PFSK-1 (cell line): ENCODE measurements around the gene RPL12.

Experiments used
- FOXP2 ChIP-seq: optimal IDR thresholded peaks from 2 replicates; pipeline ENCODE3; 2011; ENCODE audit warnings: borderline replicate concordance, control low read depth, inconsistent platforms; ENCODE audit not compliant: insufficient read depth; ENCODE audit errors: extremely low read length, extremely low read depth
- POLR2AphosphoS5 ChIP-seq: IDR thresholded peaks from 2 replicates; pipeline ENCODE4 v1.6.1; 2012; ENCODE audit warnings: low read depth, mild to moderate bottlenecking, control low read depth, low read length, moderate library complexity
- REST ChIP-seq, 2 experiments: IDR thresholded peaks; 2 replicates each; pipeline versions ENCODE4 v1.6.1 to v1.8.0; 2011 to 2012; ENCODE audit warnings: low read depth in 2 of 2, low read length in 2 of 2, control low read depth in 1 of 2, inconsistent platforms in 1 of 2, mild to moderate bottlenecking in 1 of 2, moderate library complexity in 1 of 2; ENCODE audit not compliant: insufficient read depth in 1 of 2
- SIN3A ChIP-seq: IDR thresholded peaks from 2 replicates; pipeline ENCODE4 v1.6.1; 2012; ENCODE audit warnings: mild to moderate bottlenecking, low read length, moderate library complexity, borderline replicate concordance; ENCODE audit not compliant: insufficient read depth
- TAF1 ChIP-seq: IDR thresholded peaks from 2 replicates; pipeline ENCODE4 v1.6.1; 2012; ENCODE audit warnings: low read length, control low read depth, borderline replicate concordance; ENCODE audit not compliant: insufficient read depth

Gene RPL12

GRCh38 chr9:127497656-127498290 is 46.6 kb upstream of the RPL12 start:
- TF ChIP-seq SIN3A: no peak
- no peak for TF ChIP-seq TAF1
- no peak for TF ChIP-seq REST (IDR thresholded peaks at IDR 0.05; ENCODE audit: insufficient read depth in 1 of 2, low read depth in 2 of 2, low read length in 2 of 2)

GRCh38 chr9:127496974-127497373 is 45.8 kb upstream of the RPL12 start:
- no peak for TF ChIP-seq TAF1
- TF ChIP-seq SIN3A: no peak
- TF ChIP-seq FOXP2: no peak
- TF ChIP-seq POLR2AphosphoS5: no peak
- no peak for TF ChIP-seq REST (IDR thresholded peaks at IDR 0.05; ENCODE audit: insufficient read depth in 1 of 2, low read depth in 2 of 2, low read length in 2 of 2)

GRCh38 chr9:127495884-127496555 is 44.8 kb upstream of the RPL12 start:
- TF ChIP-seq REST (IDR thresholded peaks at IDR 0.05; ENCODE audit: insufficient read depth in 1 of 2, low read depth in 2 of 2, low read length in 2 of 2) (no peak), FOXP2 (peak; percentile 27)

GRCh38 chr9:127494304-127494702 is 43.1 kb upstream of the RPL12 start:
- TF ChIP-seq SIN3A (no peak), REST (IDR thresholded peaks at IDR 0.05; ENCODE audit: insufficient read depth in 1 of 2, low read depth in 2 of 2, low read length in 2 of 2) (no peak), FOXP2 (no peak), TAF1 (no peak), POLR2AphosphoS5 (no peak)
